Stimulated activated CD8-positive, alpha-beta memory T cell treated with anti-CD3 and anti-CD28 coated beads, Interleukin-7, amount 100 ng/mL, for 1 hour (primary cell): Measurements from ENCODE around the gene BTN3A1.
"Not testable (repeated sequence)": the region's sequence is repeated elsewhere in the genome, so short reads cannot be mapped to it uniquely, and the experiment has no call there.

ENCODE experiments used
- DNase-seq, 2 donors: peaks; one replicate each; pipeline ENCODE4 v3.0.0-alpha.2; 2020; ENCODE audit warnings: low read depth in 2 of 2

Gene BTN3A1

GRCh38 chr6:26401987-26402658, at the start of gene BTN3A1:
BTN3A1 (plus strand) TSS chr6:26402275; CDS start chr6:26405564, 3,289 bp downstream.
- no peak for DNase-seq

DNA sequence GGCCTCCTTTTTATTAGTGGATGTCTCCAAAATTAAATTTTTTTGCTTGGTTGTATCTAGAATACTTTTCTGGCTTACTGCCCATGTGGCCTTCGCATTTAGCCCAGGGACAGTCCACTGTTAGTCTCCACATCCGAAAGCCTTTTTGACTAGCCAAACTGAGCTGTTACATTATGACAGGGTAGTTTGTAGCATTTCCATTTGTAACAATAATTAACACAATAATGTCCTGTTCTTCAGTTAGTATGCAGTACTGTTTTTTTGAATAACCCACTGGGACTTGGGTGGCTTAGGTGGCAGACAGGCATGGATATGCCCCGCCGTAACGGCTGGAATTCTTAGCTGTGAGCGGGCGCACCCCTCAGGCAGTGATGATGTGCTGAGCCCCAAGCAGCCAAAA, 49.8 kb upstream of the BTN3A1 start:
- no peak for DNase-seq

DNA sequence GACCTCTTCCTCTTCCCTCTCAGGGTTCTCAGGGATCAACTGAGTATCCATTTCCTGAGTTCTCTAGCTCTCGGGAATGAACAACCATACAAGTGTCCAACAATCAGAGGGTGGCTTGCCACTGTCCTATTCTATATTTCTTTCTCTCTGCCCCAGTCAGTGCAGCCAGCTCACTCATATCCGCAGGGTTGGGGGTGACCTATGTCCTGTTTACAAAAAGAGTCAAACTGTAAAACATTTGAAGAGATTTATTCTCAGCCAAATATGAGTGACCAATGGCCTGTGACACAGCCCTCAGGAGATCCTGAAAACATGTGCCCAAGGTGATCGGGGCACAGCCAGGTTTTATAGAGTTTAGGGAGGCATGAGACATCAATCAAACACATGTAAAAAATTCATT, 47.9 kb upstream of the BTN3A1 start:
- no peak for DNase-seq

GRCh38 chr6:26355366-26355765, 46.7 kb upstream of the BTN3A1 start:
- no peak for DNase-seq

DNA sequence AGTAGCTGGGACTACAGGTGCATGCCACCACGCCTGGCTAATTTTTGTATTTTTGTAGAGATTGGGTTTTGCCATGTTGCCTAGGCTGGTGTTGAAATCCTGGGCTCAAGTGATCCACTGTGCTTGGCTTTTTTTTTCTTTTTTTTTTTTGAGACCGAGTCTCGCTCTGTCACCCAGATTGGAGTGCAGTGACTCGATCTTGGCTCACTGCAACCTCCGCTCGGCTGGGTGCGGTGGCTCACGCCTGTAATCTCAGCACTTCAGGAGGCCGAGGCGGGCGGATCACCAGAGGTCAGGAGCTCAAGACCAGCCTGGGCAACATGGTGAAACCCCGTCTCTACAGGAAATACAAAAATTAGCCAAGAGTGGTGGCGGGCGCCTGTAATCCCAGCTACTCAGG, 44.5 kb upstream of the BTN3A1 start:
- not testable (repeated sequence) for DNase-seq

DNA sequence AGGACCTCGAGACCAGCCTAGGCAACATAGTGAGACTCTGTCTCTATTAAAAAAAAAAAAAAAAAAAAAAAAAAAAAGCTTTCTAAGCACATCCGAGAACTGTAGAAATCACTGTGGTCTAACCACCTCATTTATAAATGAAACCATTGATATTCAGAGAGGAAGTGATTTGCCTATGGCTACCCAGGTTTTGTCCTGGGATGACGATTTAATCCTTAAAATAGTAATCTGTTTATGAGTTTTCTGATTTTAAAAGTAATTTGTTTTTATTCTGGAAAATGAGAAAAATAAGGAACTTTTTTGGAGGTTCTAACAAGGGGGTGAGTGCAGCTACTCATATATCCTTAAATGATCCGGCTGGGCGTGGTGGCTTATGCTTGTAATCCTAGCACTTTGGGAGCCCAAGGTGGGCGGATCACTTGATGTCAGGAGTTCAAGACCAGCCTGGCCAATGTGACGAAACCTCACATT, 43.5 kb upstream of the BTN3A1 start:
- DNase-seq = no peak

DNA sequence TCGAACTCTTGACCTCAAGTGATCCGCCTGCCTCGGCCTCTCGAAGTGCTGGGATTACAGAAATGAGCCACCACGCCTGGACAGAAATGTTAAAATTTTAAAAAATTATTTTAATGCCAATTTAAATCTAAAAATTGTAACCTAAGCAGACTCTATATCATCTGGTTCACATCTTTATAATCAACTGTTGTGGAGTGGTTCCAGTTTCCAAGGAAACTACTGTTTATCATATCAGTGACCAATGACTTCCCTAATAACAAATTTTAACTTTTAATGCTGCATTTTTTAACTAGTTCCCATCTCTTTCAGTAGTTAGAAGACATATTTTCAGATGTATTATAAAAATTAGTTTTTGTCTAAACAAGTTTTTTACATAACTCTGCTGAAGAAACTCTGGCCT, 42.3 kb upstream of the BTN3A1 start:
- DNase-seq = no peak

GRCh38 chr6:26360451-26361416, 41.3 kb upstream of the BTN3A1 start:
- DNase-seq = no peak

GRCh38 chr6:26361544-26361943, 40.5 kb upstream of the BTN3A1 start:
- DNase-seq = no peak

GRCh38 chr6:26362093-26362835, 39.8 kb upstream of the BTN3A1 start:
- no peak for DNase-seq

DNA sequence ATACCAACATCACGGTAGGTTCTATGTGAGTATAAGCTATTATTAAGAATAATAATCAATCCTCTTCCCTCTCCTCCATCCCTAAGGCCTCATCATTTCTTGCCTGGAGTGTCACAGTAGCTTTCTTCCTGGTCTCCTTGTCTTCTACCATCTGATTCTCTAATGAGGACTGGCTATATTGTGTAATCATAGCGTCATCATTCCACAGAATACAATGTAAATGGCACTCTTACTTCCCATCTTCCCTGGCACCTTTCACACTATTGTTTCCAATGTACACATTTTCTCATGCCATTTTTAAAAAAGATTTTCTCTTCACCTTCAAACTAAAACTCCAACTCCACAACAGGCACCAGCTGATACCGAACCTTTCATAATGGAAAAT, 39.2 kb upstream of the BTN3A1 start:
- DNase-seq = no peak

DNA sequence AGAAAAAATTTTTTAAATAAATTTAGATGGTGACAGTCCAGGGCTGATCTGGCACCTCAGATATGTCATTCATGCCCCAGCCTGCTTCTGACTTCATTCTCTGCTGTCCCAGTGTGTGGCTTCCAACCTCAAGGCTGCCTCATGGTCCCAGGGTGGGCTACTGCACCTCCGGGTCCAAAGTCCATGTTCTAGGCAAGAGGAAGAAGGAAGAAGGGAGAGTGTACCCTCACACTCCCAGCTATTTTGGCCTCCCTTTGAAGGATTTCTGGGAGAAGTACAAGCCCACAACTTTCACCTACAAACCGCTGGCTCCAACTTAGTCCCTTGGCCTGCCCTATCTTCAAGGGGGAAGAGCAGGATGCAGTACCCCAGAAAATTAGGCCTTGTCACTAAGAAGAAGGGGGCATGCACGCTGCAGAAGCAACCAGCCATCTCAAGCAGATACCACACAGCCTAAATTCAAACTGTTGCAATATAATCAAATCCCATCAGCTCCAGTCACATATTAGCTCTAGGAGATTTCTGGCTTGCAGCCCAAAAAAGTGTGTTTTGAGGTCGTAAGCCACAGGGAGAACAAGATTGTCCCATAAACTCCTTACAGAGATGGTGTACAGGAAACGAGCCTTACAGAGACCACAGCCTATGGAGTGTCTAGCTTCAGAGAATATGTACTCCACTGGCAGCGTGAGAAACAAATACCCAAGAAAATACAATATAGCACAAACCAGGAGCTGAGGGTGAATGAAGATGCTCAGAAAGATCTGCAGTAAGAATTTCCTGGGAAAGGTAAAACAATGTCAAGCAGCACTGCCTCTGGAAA, 38.0 kb upstream of the BTN3A1 start:
- DNase-seq = no peak

DNA sequence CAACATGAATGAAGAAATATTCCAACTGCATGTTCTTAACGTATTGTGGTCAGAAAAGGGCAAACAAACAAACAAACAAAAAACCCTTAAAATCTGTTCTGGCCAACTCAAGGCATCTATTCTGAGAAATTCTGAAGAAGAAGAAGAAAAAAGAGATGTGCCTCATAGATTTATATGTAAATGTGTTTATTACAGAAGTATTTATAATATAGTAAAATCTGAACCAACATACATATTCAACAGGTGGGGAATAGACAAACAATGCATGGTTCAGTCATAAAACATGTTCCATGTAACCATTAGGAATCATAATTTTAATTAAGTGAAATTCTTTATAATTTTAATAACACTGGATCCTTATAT, 36.5 kb upstream of the BTN3A1 start:
- no peak for DNase-seq

- no peak for DNase-seq
These were observed 35.6 kb upstream of the BTN3A1 start for GRCh38 chr6:26366504-26366903.

- DNase-seq = no peak
These were observed 35.0 kb upstream of the BTN3A1 start for GRCh38 chr6:26367114-26367513.

DNA sequence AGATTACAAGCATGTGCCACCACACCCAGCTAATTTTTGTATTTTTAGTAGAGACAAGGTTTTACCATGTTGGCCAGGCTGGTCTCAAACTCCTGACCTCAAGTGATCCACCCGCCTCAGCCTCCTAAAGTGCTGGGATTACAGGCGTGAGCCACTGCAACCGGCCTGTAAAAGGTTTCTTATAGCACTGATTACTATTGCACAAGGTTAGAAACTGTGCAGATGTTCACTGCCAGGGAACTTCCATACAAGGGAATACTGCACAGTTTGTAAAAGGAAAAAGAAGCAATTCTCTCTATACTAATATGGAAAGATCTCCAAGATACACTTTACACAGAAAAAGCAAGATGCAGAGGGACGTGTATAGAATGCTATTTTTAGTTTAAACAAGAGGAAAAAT, 30.3 kb upstream of the BTN3A1 start:
- not testable (repeated sequence) for DNase-seq

GRCh38 chr6:26372308-26373144, 29.5 kb upstream of the BTN3A1 start:
- DNase-seq = no peak

- no peak for DNase-seq
These were observed 26.8 kb upstream of the BTN3A1 start for GRCh38 chr6:26375270-26375669.

GRCh38 chr6:26377719-26378118, 24.4 kb upstream of the BTN3A1 start:
- DNase-seq = no peak

DNA sequence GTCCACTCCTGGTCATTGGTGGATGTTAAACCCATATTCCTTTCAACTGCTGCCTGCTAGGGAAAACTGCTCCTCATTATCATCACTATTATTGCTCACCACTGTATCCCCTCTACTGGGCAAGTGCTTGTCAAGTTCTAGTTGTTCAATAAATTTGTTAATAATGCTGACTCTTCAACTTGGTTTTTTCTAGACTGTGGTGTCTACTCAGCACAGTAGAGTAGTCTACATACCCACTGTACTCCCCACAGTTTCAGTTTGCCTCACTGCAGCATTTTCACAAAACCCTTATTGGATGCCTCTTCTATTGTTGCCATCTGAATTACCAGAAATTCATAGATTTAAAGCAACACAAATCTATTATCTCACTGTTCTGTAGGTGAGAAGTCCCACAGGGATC, 23.9 kb upstream of the BTN3A1 start:
- DNase-seq = not testable (repeated sequence)
